Measurements from ENCODE around the gene MRPL39. TPM values are rescaled to one million over a fixed set of nuclear protein-coding genes. Genes with fewer than 3 reads are reported as not detected.
"Not testable (repeated sequence)": the region's sequence is repeated elsewhere in the genome, so short reads cannot be mapped to it uniquely, and the experiment has no call there.

MRPL39 gene
- total RNA-seq (2014; rRNA removed; shearing (Covaris generic); ENCODE audit: low replicate concordance): 52.5 and 81.7 TPM in 2 replicates

DNA sequence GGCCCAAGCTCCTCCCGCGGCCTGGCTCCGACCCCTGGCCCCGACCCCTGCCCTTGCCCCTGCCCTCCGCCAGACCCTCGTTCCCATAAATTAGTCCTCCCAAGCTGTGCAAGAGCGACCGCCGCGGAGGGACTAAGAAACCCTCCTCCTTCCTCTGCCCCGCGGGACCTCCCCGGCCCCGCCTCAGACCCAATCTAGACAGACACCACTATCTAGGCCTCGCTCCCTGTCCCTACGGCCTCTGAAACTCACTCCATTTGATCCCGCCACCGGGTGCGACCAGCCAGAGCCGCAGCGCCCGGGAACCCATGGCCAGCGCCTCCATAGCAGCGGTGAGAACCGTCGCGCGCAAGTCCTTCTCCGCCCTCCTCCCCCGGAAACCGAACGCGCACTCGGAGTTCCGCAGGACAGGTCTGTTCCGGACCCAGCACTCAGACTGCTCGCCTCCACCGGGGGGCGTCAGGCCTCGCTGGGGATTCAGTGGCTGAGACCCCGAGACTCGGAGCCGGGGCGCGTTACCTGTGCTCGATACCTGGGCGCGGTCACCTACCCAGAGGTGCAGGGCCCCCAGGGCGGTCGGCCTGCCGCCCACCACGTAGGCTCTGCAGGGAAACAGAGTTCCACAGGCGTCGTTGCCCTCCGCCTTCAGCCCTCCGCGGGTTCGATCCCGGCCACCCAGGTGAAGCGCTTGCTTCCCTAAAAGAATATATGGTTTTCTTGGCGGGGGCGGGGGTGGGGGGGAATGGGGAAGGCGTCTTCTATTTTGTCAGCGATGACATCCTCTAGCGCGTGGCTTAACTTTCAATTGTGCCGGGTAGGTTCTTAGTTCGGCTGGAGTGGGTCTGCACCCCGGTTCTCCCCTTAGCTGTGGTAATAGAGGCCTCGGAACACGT lies at the start of gene MRPL39:
TSS of gene MRPL39 (minus strand) at position 331 of the 893 bp plus-strand sequence. CDS start at position 325, 6 bp downstream.
- in situ Hi-C loops (cut with HindIII; ENCODE audit: low pct_unique_long_range_greater_than_20kb, low sequenced_read_pairs): no loop called here
- peak; percentile 87 for DNase-seq (ENCODE audit: low read depth)

- in situ Hi-C loops (cut with HindIII; ENCODE audit: low pct_unique_long_range_greater_than_20kb, low sequenced_read_pairs): no loop called here
- no peak for DNase-seq (ENCODE audit: low read depth)
These were observed 49.1 kb upstream of the MRPL39 start for GRCh38 chr21:25656412-25656811.

GRCh38 chr21:25649146-25649545 lies 41.9 kb upstream of the MRPL39 start:
- no peak for DNase-seq (ENCODE audit: low read depth)
- in situ Hi-C loops (cut with HindIII; ENCODE audit: low pct_unique_long_range_greater_than_20kb, low sequenced_read_pairs): no loop called here

DNA sequence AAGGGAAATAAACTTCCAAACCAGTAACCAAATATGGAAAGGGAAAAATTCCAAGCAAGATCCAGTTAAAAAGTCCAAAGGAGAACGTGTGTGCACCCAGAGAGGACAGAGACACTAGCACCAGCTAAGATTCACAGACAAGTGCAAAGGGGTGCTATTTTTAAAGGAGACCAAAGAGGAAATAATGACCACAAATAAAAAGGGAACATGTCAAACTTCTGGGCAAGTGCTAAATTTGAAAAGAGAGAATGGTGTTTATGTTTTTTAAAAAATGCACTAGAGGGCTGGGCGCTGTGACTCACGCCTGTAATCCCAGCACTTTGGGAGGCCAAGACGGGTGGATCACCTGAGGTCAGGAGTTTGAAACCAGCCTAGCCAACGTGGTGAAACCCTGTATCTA lies 40.4 kb upstream of the MRPL39 start:
- no peak for DNase-seq (ENCODE audit: low read depth)
- in situ Hi-C loops (cut with HindIII; ENCODE audit: low pct_unique_long_range_greater_than_20kb, low sequenced_read_pairs): no loop called here

DNA sequence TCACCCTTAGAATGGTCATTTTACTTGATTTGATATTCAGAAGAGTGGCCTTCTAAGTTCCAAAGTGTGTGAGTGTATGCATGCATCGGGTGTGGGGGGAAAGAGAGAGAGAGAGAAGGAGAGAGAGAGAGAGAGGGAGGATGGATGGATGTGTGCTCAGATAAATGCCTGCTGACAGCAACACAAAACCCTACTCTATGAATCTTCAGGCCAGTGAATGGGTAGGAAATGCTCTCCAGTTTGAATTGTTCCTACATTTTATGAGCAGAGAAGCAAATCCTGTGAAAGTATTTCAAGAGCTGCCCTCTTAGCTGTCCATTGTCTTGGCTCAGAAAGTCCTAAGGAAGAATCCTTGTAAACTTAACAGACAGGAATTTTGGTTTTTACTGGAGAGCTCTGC lies 39.2 kb upstream of the MRPL39 start:
- in situ Hi-C loops (cut with HindIII; ENCODE audit: low pct_unique_long_range_greater_than_20kb, low sequenced_read_pairs): no loop called here
- DNase-seq (ENCODE audit: low read depth): no peak

- no peak for DNase-seq (ENCODE audit: low read depth)
- in situ Hi-C loops (cut with HindIII; ENCODE audit: low pct_unique_long_range_greater_than_20kb, low sequenced_read_pairs): no loop called here
These were observed 36.2 kb upstream of the MRPL39 start for GRCh38 chr21:25643486-25643885.

GRCh38 chr21:25640943-25641292 lies 33.6 kb upstream of the MRPL39 start:
- DNase-seq (ENCODE audit: low read depth): no peak
- in situ Hi-C loops (cut with HindIII; ENCODE audit: low pct_unique_long_range_greater_than_20kb, low sequenced_read_pairs): no loop called here

DNA sequence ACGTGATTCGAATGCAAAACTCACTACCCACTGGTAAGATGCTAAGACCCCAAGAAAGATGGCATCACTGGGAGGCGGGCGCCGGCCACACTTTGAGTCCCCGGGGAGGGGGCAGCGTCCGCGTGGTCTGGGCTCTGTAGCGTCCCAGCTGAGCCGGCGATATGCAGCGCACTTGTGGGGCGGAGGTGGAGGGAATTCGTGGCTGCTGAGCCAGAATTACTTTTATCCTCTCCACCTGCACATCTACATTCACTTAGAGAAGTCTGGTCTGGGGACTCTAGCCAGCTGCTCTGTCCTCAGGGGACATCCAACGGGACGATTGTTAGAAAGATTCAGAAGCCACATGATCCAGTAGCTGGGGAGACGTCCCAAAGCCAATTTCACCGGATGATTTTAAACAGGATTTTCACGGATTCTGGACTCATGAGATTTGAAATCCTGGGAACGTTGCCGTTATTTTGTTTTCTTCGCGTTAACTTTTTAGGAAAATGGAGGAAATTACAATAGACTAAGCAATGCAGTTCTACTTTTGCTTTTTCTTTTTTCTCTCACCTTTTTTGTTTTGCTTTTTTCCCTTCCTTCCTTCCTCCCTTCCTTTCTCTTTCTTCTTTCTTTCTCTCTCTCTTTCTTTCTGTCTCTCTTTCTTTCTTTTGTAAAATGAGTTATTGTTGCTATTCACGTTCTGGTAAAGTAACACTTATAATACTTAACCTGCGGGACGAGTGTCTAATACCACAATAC lies 33.1 kb upstream of the MRPL39 start:
- DNase-seq (ENCODE audit: low read depth): peak; percentile 5
- in situ Hi-C loops (cut with HindIII; ENCODE audit: low pct_unique_long_range_greater_than_20kb, low sequenced_read_pairs): no loop called here

- peak; percentile 28 for DNase-seq (ENCODE audit: low read depth)
- in situ Hi-C loops (cut with HindIII; ENCODE audit: low pct_unique_long_range_greater_than_20kb, low sequenced_read_pairs): no loop called here
These were observed 32.4 kb upstream of the MRPL39 start for GRCh38 chr21:25639551-25640201.

- peak; percentile 7 for DNase-seq (ENCODE audit: low read depth)
- in situ Hi-C loops (cut with HindIII; ENCODE audit: low pct_unique_long_range_greater_than_20kb, low sequenced_read_pairs): no loop called here
These were observed 31.6 kb upstream of the MRPL39 start, which contains the start of gene JAM2 for GRCh38 chr21:25638660-25639550. Gene JAM2, plus strand, starts transcription at chr21:25639258. Its CDS starts 564 bp downstream, at chr21:25639822.

DNA sequence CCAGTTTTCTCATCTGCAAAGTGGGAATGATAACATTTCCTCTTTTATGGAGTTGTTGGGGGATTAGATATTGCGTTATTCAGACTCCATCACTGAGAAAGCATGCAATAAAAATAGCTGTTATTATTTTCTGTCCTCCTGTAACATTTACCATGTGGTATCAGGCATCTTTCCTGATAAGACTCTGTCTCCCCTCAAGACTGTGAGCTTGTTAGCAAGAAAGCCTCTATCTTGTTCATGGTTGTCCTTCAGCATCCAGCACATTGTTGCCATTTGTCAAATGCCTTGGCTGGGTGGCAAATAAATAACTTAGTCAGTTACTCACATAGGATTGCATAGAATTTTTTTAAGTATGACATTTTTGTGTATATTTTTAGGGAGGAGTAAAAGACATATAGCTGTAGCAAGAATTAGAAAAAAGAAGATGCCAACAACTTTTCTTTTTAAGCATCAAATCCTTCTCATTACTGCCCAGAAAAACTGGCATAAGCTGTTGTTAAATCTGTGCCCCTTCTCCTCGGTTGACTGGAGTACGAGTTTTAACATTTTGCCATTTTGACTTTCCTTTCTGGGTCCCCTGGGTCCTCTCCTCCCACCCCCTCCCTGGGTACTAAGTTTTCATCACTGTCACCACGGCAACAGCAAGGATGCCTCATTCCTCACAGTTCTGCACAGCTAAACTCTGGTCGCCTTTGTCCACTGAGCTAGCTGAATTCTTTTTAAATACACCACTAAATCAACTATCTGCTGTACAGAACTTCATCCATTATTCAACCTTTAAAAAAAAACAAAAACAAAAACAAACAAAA lies 30.8 kb upstream of the MRPL39 start:
- in situ Hi-C loops (cut with HindIII; ENCODE audit: low pct_unique_long_range_greater_than_20kb, low sequenced_read_pairs): no loop called here
- no peak for DNase-seq (ENCODE audit: low read depth)

DNA sequence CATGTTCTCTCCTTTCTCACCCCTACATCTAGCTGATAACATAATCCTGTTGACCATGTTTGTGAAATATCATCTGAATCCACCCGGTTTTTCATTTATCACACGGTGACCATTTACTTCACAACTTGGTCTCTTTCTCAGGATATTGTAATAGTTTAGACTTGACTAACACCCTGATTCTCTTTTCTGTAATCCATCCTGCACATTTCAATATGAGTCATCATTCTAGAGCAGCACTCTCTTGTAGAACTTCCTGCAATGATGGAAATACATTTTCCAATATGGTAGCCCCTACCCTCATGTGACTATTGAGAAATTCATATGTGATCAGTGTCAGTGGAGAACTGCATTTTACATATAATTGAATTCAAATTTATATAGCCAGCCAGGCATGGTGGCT lies 29.4 kb upstream of the MRPL39 start:
- no peak for DNase-seq (ENCODE audit: low read depth)
- in situ Hi-C loops (cut with HindIII; ENCODE audit: low pct_unique_long_range_greater_than_20kb, low sequenced_read_pairs): no loop called here

GRCh38 chr21:25635310-25635709 lies 28.0 kb upstream of the MRPL39 start:
- in situ Hi-C loops (cut with HindIII; ENCODE audit: low pct_unique_long_range_greater_than_20kb, low sequenced_read_pairs): no loop called here
- DNase-seq (ENCODE audit: low read depth): no peak

- DNase-seq (ENCODE audit: low read depth): no peak
- in situ Hi-C loops (cut with HindIII; ENCODE audit: low pct_unique_long_range_greater_than_20kb, low sequenced_read_pairs): no loop called here
These were observed 25.0 kb upstream of the MRPL39 start for GRCh38 chr21:25632296-25632695.

GRCh38 chr21:25626757-25627156 lies 19.5 kb upstream of the MRPL39 start:
- DNase-seq (ENCODE audit: low read depth): no peak
- in situ Hi-C loops (cut with HindIII; ENCODE audit: low pct_unique_long_range_greater_than_20kb, low sequenced_read_pairs): no loop called here

- DNase-seq (ENCODE audit: low read depth); in situ Hi-C loops (cut with HindIII; ENCODE audit: low pct_unique_long_range_greater_than_20kb, low sequenced_read_pairs): not testable (repeated sequence)
These were observed 18.7 kb upstream of the MRPL39 start for GRCh38 chr21:25625776-25626555.

Measured in Caki2 (cell line).